22Rv1 (cell line): Measurements from ENCODE around the gene RPF1.

Experiments
- ZFX ChIP-seq: fragments of 450-650 bp; IDR thresholded peaks from 2 replicates; pipeline ENCODE4 v1.6.1; 2017; ENCODE audit warnings: antibody characterized with exemption, borderline replicate concordance
- TF ChIP-seq, protein P1 (sequence below): fragments of 450-650 bp; IDR thresholded peaks from 2 replicates; pipeline ENCODE4 v1.5.1; 2017; ENCODE audit warnings: mild to moderate bottlenecking

DNA sequence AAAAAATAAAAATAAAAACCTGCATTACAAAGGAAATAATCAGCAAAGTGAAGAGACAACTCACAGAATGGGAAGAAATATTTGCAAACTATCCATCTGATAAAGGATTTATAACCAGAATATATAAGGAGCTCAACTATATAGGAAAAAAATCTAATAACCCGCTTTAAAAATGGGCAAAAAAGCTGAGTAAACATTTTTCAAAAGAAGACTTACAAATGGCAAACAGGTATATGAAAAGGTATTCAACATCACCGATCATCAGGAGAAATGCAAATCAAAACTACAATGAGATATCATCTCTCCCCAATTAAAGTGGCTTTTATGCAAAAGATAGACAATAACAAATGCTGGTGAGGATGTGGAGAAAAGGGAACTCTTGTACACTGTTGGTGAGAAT, 31.1 kb downstream of the RPF1 start:
- no peak for TF ChIP-seq ZFX
- TF ChIP-seq, protein P1, sequence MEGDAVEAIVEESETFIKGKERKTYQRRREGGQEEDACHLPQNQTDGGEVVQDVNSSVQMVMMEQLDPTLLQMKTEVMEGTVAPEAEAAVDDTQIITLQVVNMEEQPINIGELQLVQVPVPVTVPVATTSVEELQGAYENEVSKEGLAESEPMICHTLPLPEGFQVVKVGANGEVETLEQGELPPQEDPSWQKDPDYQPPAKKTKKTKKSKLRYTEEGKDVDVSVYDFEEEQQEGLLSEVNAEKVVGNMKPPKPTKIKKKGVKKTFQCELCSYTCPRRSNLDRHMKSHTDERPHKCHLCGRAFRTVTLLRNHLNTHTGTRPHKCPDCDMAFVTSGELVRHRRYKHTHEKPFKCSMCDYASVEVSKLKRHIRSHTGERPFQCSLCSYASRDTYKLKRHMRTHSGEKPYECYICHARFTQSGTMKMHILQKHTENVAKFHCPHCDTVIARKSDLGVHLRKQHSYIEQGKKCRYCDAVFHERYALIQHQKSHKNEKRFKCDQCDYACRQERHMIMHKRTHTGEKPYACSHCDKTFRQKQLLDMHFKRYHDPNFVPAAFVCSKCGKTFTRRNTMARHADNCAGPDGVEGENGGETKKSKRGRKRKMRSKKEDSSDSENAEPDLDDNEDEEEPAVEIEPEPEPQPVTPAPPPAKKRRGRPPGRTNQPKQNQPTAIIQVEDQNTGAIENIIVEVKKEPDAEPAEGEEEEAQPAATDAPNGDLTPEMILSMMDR = no peak
